Esophagus squamous epithelium (tissue), 5 donors: ENCODE results near the gene VPS26A. TPM values are rescaled to one million over a fixed set of nuclear protein-coding genes. Genes with fewer than 3 reads are reported as not detected.

Experiments
- DNase-seq: peaks from one replicate; lab custom pipeline; 2025; lab: John Stamatoyannopoulos, UW
- H3K27ac ChIP-seq, 4 donors: fragments of 200-600 bp; sonication (generic); one replicate each; pipeline ENCODE4 v1.5.1; 2016 to 2019; ENCODE audit warnings: mild to moderate bottlenecking in 1 of 4
- H3K27me3 ChIP-seq, 4 donors: fragments of 200-600 bp; sonication (generic); 1 replicate in 3 of 4; 2 replicates in 1 of 4; pipeline versions ENCODE4 v1.5.1 to v1.6.0; 2017 to 2021; ENCODE audit warnings: antibody characterized with exemption in 1 of 4
- H3K36me3 ChIP-seq, 3 donors: fragments of 200-600 bp; sonication (generic); one replicate each; pipeline ENCODE4 v1.5.1; 2016 to 2019
- H3K4me1 ChIP-seq, 3 donors: fragments of 200-600 bp; sonication (generic); one replicate each; pipeline ENCODE4 v1.5.1; 2017 to 2019
- H3K4me3 ChIP-seq, 4 donors: fragments of 200-600 bp; sonication (generic); 1 replicate in 3 of 4; 2 replicates in 1 of 4; pipeline ENCODE4 v1.5.1; 2016 to 2019; ENCODE audit warnings: mild to moderate bottlenecking in 2 of 4, moderate library complexity in 1 of 4
- H3K9me3 ChIP-seq, 3 donors: fragments of 200-600 bp; sonication (generic); one replicate each; pipeline ENCODE4 v1.5.1; 2016 to 2019
- CTCF ChIP-seq, 6 experiments: fragments of 450-650 bp in 4 of 6; fragments of 200-600 bp in 2 of 6; sonication (generic) in 2 of 6; IDR thresholded peaks; one replicate each; pipeline ENCODE4 v1.5.1; 2016 to 2019; ENCODE audit warnings: antibody characterized with exemption in 6 of 6, mild to moderate bottlenecking in 4 of 6, moderate library complexity in 4 of 6
- POLR2A ChIP-seq, 4 donors: fragments of 450-650 bp; IDR thresholded peaks; one replicate each; pipeline ENCODE4 v1.6.1; 2017; ENCODE audit warnings: antibody characterized with exemption in 4 of 4, mild to moderate bottlenecking in 4 of 4, moderate library complexity in 3 of 4
- WGBS, 2 donors: methylation state at CpG; one replicate each; pipeline ENCODE4 v1.1.5; 2018; 5-methylcytosine and 5-hydroxymethylcytosine counted together
- intact Hi-C: fragments of 100-400 bp; cut with DNase I; formaldehyde crosslinking; loops from one replicate; pipeline ENCODE4 v1.15.0; 2022
- total RNA-seq, 4 donors: library from RNA; depleted of rRNA; stranded (reverse); fragments of >200 nt; gene quantifications; one replicate each; pipeline ENCODE4 v1.1.0, GENCODE V29; 2016
- donor health status: DM: yes; HTN: yes; CAD: no.

VPS26A gene
- total RNA-seq, 4 donors from 2014 or later: 31.5 to 43.1 (median 37.4) TPM

GRCh38 chr10:69179743-69180524 lies 56.0 kb downstream of the VPS26A start, which contains the start of gene SUPV3L1:
Gene SUPV3L1, plus strand, starts transcription at chr10:69180234. Its CDS starts 58 bp downstream, at chr10:69180292.
- no peaks in the 10 kb centered on the region for H3K27me3 ChIP-seq
- TF ChIP-seq POLR2A (IDR thresholded peaks at IDR 0.05) (peak in 3 of 4 donors; percentile 62 to 73 (median 63)), CTCF (IDR thresholded peaks at IDR 0.05) (peak in 3 of 6 experiments; percentile 6 to 35 (median 16))
- WGBS, 2 donors: 0 to 1% methylated on average over 22 to 29 of the region's 44 CpGs
- peak within 1 kb of the TSS; percentile 92 to 95 (median 94) for H3K27ac ChIP-seq
- H3K4me1 ChIP-seq: peaks cover 11 to 39% (median 19%) of the 10 kb centered on the region in 3 donors
- intact Hi-C loops: no loop called here
- peaks cover 0 to 19% (median 6%) of the 10 kb centered on the region in 3 donors for H3K36me3 ChIP-seq
- peak; percentile 69 for DNase-seq
- H3K4me3 ChIP-seq: peak within 1 kb of the TSS; percentile 91 to 100 (median 92)
- no peaks in the 10 kb centered on the region for H3K9me3 ChIP-seq

GRCh38 chr10:69180525-69181204 lies 56.7 kb downstream of the VPS26A start:
- DNase-seq: no peak
- 2 to 3% methylated on average over 17 to 22 of the region's 29 CpGs for WGBS, 2 donors

GRCh38 chr10:69181433-69181832 lies 57.5 kb downstream of the VPS26A start:
- peak overlapping the region in 3 of 4 donors; percentile 92 to 100 (median 93) for H3K4me3 ChIP-seq

More at GRCh38 chr10:69180525-69181204, 56.7 kb downstream of the VPS26A start:
- Histone ChIP-seq H3K4me3 (peak overlapping the region; percentile 91 to 100 (median 92)), H3K27me3 (no peaks in the 10 kb centered on the region), H3K9me3 (no peaks in the 10 kb centered on the region), H3K4me1 (peaks cover 11 to 39% (median 19%) of the 10 kb centered on the region in 3 donors), H3K36me3 (peaks cover 0 to 25% (median 6%) of the 10 kb centered on the region in 3 donors), H3K27ac (peak overlapping the region; percentile 92 to 95 (median 94))
- intact Hi-C loops: no loop called here
- TF ChIP-seq CTCF (IDR thresholded peaks at IDR 0.05): no peak
- no peak for TF ChIP-seq POLR2A (IDR thresholded peaks at IDR 0.05)

GRCh38 chr10:69182005-69182404 lies 58.0 kb downstream of the VPS26A start:
- H3K27ac ChIP-seq: no peak overlapping the region
- TF ChIP-seq POLR2A (IDR thresholded peaks at IDR 0.05): no peak
- no peak for TF ChIP-seq CTCF (IDR thresholded peaks at IDR 0.05)
- peaks cover 6 to 38% (median 6%) of the 10 kb centered on the region in 3 donors for H3K36me3 ChIP-seq
- no peaks in the 10 kb centered on the region for H3K9me3 ChIP-seq
- H3K4me1 ChIP-seq: peaks cover 11 to 39% (median 19%) of the 10 kb centered on the region in 3 donors
- no peak overlapping the region for H3K4me3 ChIP-seq
- intact Hi-C loops: no loop called here
- WGBS, 2 donors: 89 to 90% methylated on average over 4 of the region's 4 CpGs
- no peak for DNase-seq
- H3K27me3 ChIP-seq: no peaks in the 10 kb centered on the region

More at GRCh38 chr10:69181433-69181832, 57.5 kb downstream of the VPS26A start:
- 17 to 53% methylated on average over 1 of the region's 1 CpG for WGBS, 2 donors
- Histone ChIP-seq H3K9me3 (no peaks in the 10 kb centered on the region), H3K36me3 (peaks cover under 1 to 33% (median 6%) of the 10 kb centered on the region in 3 donors), H3K4me1 (peaks cover 11 to 39% (median 19%) of the 10 kb centered on the region in 3 donors), H3K27ac (peak overlapping the region in 2 of 4 donors; percentile 94 to 95), H3K27me3 (no peaks in the 10 kb centered on the region)
- TF ChIP-seq CTCF (IDR thresholded peaks at IDR 0.05) (no peak), POLR2A (IDR thresholded peaks at IDR 0.05) (no peak)
- no peak for DNase-seq
- intact Hi-C loops: no loop called here
